Peyer's patch (tissue), 4 donors: ENCODE results near the gene SYT7. TPM values are rescaled to one million over a fixed set of nuclear protein-coding genes. Genes with fewer than 3 reads are reported as not detected.

ENCODE experiments used
- DNase-seq, 3 donors: peaks; one replicate each; pipeline ENCODE4 v3.0.0-alpha.2; 2017 to 2019
- H3K27ac ChIP-seq, 4 donors: fragments of 200-600 bp; sonication (generic); one replicate each; pipeline ENCODE4 v1.5.1; 2016 to 2019
- H3K27me3 ChIP-seq, 2 donors: fragments of 200-600 bp; sonication (generic); one replicate each; pipeline ENCODE4 v1.5.1; 2019
- H3K36me3 ChIP-seq, 3 donors: fragments of 200-600 bp; sonication (generic); one replicate each; pipeline ENCODE4 v1.5.1; 2016 to 2019
- H3K4me1 ChIP-seq, 4 donors: fragments of 200-600 bp; sonication (generic); one replicate each; pipeline ENCODE4 v1.5.1; 2016 to 2019
- H3K4me3 ChIP-seq, 4 donors: fragments of 200-600 bp; sonication (generic); 1 replicate in 3 of 4; 2 replicates in 1 of 4; pipeline ENCODE4 v1.5.1; 2016 to 2019; ENCODE audit warnings: mild to moderate bottlenecking in 1 of 4
- H3K9me3 ChIP-seq, 4 donors: fragments of 200-600 bp; sonication (generic); one replicate each; pipeline ENCODE4 v1.5.1; 2016 to 2019; ENCODE audit warnings: mild to moderate bottlenecking in 1 of 4
- CTCF ChIP-seq, 6 experiments: fragments of 450-650 bp in 4 of 6; fragments of 200-600 bp in 2 of 6; sonication (generic) in 1 of 6; IDR thresholded peaks; one replicate each; pipeline ENCODE4 v1.5.1; 2017 to 2019; ENCODE audit warnings: antibody characterized with exemption in 6 of 6, mild to moderate bottlenecking in 3 of 6, moderate library complexity in 1 of 6
- POLR2A ChIP-seq, 2 donors: fragments of 450-650 bp; IDR thresholded peaks; one replicate each; pipeline ENCODE4 v1.5.1; 2017; ENCODE audit warnings: antibody characterized with exemption in 2 of 2, mild to moderate bottlenecking in 2 of 2, moderate library complexity in 2 of 2
- total RNA-seq, 4 donors: library from RNA; depleted of rRNA; stranded (reverse); fragments of >200 nt; gene quantifications; one replicate each; pipeline ENCODE4 v1.1.0, GENCODE V29; 2016

SYT7 gene
- total RNA-seq, 4 donors from 2014 or later, result 5.8 to 18.2 (median 12.2) TPM

- peak in 2 of 3 donors; percentile 18 to 57 for DNase-seq
- Histone ChIP-seq H3K27me3 (no peaks in the 10 kb centered on the region), H3K27ac (peak overlapping the region in 2 of 4 donors; percentile 12 to 60), H3K4me1 (peaks cover 0 to 23% (median 0%) of the 10 kb centered on the region in 4 donors), H3K4me3 (no peak overlapping the region), H3K36me3 (no peaks in the 10 kb centered on the region), H3K9me3 (no peaks in the 10 kb centered on the region)
- TF ChIP-seq CTCF (IDR thresholded peaks at IDR 0.05), result peak; percentile 4 to 73 (median 58)
- TF ChIP-seq POLR2A (IDR thresholded peaks at IDR 0.05), result peak in 1 of 2 donors; percentile 16
Measured at GRCh38 chr11:61532134-61533038, 48.5 kb downstream of the SYT7 start.

GRCh38 chr11:61531044-61531443 lies 49.8 kb downstream of the SYT7 start:
- H3K4me1 ChIP-seq, result peaks cover 0 to 23% (median 0%) of the 10 kb centered on the region in 4 donors

GRCh38 chr11:61529537-61530225 lies 51.2 kb downstream of the SYT7 start:
- TF ChIP-seq CTCF (IDR thresholded peaks at IDR 0.05), result no peak
- no peak for TF ChIP-seq POLR2A (IDR thresholded peaks at IDR 0.05)
- Histone ChIP-seq H3K27me3 (no peaks in the 10 kb centered on the region), H3K9me3 (no peaks in the 10 kb centered on the region), H3K4me3 (no peak overlapping the region), H3K27ac (no peak overlapping the region), H3K36me3 (no peaks in the 10 kb centered on the region), H3K4me1 (peaks cover 0 to 23% (median 0%) of the 10 kb centered on the region in 4 donors)
- DNase-seq, result peak in 1 of 3 donors; percentile 57

More at GRCh38 chr11:61531044-61531443, 49.8 kb downstream of the SYT7 start:
- H3K27me3 ChIP-seq, result no peaks in the 10 kb centered on the region
- no peaks in the 10 kb centered on the region for H3K36me3 ChIP-seq
- H3K27ac ChIP-seq, result peak overlapping the region in 1 of 4 donors; percentile 16
- no peak for TF ChIP-seq CTCF (IDR thresholded peaks at IDR 0.05)
- TF ChIP-seq POLR2A (IDR thresholded peaks at IDR 0.05), result no peak
- H3K9me3 ChIP-seq, result no peaks in the 10 kb centered on the region
- DNase-seq, result peak in 2 of 3 donors; percentile 64 to 75
- H3K4me3 ChIP-seq, result no peak overlapping the region

GRCh38 chr11:61528114-61528513 lies 52.8 kb downstream of the SYT7 start:
- Histone ChIP-seq H3K36me3 (no peaks in the 10 kb centered on the region), H3K9me3 (no peaks in the 10 kb centered on the region), H3K27me3 (no peaks in the 10 kb centered on the region), H3K4me3 (no peak overlapping the region), H3K4me1 (peaks cover 0 to 17% (median 0%) of the 10 kb centered on the region in 4 donors), H3K27ac (no peak overlapping the region)
- DNase-seq, result no peak
- no peak for TF ChIP-seq POLR2A (IDR thresholded peaks at IDR 0.05)

- H3K4me3 ChIP-seq, result no peak overlapping the region
- no peak overlapping the region for H3K27ac ChIP-seq
- H3K4me1 ChIP-seq, result peaks cover 0 to 14% (median 0%) of the 10 kb centered on the region in 4 donors
- no peak for DNase-seq
- H3K36me3 ChIP-seq, result no peaks in the 10 kb centered on the region
- H3K27me3 ChIP-seq, result no peaks in the 10 kb centered on the region
- H3K9me3 ChIP-seq, result no peaks in the 10 kb centered on the region
- TF ChIP-seq CTCF (IDR thresholded peaks at IDR 0.05), result no peak
- TF ChIP-seq POLR2A (IDR thresholded peaks at IDR 0.05), result no peak
Measured at GRCh38 chr11:61526956-61527731, 53.7 kb downstream of the SYT7 start.
